HG03460 (cell line): ENCODE data around the gene PCDHGA7.
A peak's percentile ranks its signal among the peaks of the same experiment; 100 is the strongest.
"Not testable (repeated sequence)": the region's sequence is repeated elsewhere in the genome, so short reads cannot be mapped to it uniquely, and the experiment has no call there.

ENCODE experiments used
- ATAC-seq: cut with Tn5 transposase; IDR thresholded peaks from one replicate; pipeline ENCODE4 v1.9.1; 2021; ENCODE audit not compliant: unreplicated experiment

The PCDHGA7 gene

DNA sequence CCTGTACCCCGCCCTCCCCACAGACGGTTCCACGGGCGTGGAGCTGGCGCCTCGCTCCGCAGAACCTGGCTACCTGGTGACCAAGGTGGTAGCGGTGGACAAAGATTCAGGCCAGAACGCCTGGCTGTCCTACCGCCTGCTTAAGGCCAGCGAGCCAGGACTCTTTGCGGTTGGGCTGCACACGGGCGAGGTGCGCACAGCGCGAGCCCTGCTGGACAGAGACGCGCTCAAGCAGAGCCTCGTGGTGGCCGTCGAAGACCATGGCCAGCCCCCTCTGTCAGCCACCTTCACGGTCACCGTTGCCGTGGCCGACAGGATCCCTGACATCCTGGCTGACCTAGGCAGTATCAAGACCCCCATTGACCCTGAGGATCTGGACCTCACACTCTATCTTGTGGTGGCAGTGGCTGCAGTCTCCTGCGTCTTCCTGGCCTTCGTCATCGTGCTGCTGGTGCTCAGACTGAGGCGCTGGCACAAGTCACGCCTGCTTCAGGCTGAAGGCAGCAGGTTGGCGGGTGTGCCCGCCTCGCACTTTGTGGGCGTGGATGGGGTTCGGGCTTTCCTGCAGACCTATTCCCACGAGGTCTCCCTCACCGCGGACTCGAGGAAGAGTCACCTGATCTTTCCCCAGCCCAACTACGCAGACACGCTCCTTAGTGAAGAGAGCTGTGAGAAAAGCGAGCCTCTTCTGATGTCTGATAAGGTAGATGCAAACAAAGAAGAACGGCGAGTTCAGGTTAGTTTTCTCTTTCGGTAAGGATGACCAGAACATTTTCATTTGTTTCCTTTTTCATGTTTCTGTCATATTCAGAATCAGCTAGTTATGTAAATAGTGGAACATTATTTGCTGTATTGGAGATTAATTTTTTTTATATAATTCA, 16.3 kb upstream of the PCDHGA7 start:
- no peak for ATAC-seq

DNA sequence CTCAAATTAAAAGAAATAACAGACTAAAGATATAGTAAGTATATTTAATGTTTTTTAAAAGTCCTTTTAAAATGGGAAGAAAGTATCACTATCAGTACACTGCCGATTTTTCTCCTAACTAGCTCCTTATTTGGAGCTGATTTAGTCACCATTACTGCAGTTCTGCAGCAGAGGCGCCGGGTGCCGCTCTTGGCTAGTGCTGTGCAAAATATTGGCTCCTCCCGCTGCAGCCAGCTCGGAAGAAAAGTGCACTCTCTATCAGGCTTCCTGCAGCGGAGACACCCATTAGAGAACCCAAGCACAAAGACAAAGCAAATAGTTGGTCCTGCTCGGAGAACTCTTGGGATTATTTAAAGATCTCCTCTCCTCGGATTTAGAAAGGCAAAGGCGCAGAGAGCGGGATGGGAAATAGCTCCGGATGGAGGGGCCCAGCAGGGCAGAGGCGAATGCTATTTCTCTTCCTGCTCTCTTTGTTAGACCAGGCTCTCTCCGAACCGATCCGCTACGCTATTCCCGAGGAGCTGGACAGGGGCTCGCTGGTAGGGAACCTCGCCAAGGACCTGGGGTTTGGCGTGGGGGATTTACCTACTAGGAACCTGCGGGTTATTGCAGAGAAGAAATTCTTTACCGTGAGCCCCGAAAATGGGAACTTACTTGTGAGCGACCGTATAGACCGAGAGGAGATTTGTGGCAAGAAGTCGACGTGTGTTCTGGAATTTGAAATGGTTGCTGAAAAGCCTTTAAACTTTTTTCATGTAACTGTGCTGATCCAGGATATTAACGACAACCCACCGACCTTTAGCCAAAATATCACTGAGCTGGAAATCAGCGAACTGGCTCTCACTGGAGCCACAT, 12.3 kb upstream of the PCDHGA7 start, which contains the start of gene PCDHGB3:
Gene PCDHGB3 (plus strand): TSS at position 249 of the 855 bp plus-strand sequence. CDS start 153 bp downstream, at position 402.
- ATAC-seq, result peak; percentile 88

DNA sequence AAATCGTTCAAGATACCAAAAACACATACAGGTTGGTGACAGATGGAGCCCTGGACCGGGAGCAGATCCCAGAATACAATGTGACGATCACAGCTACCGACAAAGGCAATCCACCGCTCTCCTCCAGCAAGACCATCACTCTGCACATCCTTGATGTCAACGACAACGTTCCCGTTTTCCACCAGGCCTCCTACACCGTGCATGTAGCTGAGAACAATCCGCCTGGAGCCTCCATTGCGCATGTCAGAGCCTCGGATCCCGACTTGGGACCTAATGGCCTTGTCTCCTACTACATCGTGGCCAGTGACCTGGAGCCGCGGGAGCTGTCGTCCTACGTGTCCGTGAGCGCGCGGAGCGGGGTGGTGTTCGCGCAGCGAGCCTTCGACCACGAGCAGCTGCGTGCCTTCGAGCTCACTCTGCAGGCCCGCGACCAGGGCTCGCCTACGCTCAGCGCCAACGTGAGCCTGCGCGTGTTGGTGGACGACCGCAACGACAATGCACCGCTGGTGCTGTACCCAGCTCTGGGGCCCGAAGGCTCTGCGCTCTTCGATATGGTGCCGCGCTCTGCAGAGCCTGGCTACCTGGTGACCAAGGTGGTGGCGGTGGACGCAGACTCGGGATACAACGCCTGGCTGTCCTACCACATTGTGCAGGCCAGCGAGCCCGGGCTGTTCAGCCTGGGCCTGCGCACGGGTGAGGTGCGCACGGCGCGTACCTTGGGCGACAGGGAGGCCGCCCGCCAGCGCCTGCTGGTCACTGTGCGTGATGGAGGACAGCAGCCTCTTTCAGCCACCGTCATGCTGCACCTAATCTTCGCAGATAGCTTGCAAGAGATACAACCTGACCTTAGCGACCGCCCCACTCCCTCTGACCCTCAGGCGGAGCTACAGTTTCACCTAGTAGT, 10.7 kb upstream of the PCDHGA7 start:
- no peak for ATAC-seq

DNA sequence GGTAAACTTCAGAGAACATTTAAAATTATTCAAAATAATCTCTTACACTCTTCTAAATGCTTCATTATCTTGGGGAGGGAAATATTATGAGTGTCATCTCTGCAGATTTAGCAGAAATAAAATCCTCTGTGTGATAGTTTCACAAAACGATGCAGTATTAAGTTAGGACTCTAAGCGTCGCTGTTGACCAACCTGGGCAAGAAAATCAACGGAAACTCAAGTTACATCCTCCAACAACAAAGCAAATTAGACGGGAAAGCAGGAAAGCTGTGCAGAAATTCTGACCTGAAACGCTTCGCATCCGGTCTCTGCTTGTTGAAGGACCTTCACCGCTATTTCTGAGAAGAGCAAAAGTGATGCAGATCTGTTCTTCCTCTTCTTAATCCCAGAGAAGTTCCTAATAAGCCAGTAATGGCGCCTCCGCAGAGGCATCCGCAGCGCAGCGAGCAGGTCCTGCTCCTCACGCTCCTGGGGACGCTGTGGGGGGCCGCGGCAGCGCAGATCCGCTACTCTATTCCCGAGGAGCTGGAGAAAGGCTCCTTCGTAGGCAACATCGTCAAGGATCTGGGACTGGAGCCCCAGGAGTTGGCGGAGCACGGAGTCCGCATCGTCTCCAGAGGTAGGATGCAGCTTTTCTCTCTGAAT, 8.7 kb upstream of the PCDHGA7 start, which contains the start of gene PCDHGA6:
Gene PCDHGA6 (plus strand): TSS at position 219 of the 645 bp plus-strand sequence. CDS start 193 bp downstream, at position 412.
- ATAC-seq, result no peak

DNA sequence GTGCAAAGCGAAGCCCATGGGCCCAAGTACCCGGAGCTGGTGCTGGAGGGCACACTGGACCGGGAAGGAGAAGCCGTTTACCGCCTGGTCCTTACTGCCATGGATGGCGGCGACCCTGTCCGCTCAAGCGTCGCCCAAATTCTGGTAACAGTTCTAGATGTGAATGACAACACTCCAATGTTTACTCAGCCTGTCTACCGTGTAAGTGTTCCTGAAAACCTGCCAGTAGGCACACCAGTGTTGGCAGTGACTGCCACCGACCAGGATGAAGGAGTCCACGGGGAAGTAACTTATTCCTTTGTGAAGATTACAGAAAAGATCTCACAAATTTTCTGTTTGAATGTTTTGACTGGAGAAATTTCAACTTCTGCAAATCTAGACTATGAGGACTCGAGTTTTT, 7.9 kb upstream of the PCDHGA7 start:
- ATAC-seq, result no peak

DNA sequence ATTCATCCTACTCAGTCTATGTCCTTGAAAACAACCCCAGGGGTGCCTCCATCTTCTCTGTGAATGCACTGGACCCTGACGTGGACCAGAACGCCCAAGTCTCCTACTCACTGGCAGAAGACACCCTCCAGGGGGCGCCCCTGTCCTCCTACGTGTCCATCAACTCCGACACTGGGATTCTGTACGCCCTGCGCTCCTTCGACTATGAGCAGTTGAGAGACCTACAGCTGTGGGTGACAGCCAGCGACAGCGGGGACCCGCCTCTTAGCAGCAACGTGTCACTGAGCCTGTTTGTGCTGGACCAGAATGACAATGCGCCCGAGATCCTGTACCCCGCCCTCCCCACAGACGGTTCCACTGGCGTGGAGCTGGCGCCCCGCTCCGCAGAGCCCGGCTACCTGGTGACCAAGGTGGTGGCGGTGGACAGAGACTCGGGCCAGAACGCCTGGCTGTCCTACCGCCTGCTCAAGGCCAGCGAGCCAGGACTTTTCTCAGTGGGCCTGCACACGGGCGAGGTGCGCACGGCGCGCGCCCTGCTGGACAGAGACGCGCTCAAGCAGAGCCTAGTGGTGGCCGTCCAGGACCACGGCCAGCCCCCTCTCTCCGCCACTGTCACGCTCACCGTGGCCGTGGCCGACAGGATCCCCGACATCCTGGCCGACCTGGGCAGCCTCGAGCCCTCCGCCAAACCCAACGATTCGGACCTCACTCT, 6.9 kb upstream of the PCDHGA7 start:
- ATAC-seq, result not testable (repeated sequence)

DNA sequence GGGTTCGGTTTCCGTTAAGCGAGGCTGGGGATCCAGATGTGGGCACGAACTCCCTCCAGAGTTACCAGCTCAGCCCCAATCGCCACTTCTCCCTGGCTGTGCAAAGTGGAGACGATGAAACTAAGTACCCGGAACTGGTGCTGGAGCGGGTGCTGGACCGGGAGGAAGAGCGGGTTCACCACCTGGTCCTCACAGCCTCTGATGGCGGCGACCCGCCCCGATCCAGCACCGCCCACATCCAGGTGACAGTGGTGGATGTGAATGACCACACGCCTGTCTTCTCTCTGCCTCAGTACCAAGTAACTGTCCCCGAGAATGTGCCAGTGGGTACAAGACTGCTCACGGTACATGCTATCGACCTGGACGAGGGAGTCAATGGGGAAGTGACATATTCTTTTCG, 803 bp downstream of the PCDHGA7 start:
- ATAC-seq, result no peak

DNA sequence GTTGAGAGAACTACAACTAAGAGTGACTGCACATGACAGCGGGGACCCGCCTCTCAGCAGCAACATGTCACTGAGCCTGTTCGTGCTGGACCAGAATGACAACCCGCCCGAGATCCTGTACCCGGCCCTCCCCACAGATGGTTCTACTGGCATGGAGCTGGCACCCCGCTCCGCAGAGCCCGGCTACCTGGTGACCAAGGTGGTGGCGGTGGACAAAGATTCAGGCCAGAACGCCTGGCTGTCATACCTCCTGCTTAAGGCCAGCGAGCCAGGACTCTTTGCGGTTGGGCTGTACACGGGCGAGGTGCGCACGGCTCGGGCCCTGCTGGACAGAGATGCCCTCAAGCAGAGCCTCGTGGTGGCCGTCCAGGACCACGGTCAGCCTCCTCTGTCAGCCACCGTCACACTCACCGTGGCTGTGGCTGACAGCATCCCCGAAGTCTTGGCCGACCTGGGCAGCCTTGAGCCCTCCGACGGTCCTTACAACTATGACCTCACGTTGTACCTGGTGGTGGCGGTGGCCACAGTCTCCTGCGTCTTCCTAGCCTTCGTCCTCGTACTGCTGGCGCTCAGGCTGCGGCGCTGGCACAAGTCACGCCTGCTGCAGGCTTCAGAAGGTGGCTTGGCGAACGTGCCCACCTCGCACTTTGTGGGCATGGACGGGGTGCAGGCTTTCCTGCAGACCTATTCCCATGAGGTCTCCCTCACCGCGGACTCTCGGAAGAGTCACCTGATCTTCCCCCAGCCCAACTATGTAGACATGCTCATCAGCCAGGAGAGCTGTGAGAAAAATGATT, 2.1 kb downstream of the PCDHGA7 start:
- ATAC-seq, result no peak

DNA sequence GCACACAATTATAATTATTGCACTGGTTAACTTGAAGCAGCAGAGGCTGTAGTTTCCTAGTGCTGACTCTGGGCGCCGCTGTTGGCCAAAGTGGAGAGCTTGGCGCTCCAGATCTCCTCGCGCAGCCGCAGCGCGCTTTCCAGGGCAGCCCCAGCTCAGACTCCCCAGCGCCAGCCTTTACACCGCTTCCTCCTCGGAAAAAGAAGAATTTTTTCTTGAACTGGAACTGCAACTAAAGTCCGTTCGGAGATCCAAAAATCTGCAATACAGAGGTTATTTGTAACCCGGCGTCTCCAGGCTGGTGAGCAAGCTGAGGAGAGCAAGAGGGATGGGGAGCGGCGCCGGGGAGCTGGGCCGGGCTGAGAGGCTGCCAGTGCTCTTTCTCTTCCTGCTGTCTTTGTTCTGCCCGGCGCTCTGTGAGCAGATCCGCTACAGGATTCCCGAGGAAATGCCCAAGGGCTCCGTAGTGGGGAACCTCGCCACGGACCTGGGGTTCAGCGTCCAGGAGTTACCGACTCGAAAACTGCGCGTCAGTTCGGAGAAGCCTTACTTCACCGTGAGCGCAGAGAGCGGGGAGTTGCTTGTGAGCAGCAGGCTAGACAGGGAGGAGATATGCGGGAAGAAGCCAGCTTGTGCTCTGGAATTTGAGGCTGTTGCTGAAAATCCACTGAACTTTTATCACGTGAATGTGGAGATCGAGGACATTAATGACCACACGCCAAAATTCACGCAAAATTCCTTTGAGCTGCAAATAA, 5.2 kb downstream of the PCDHGA7 start, which contains the start of gene PCDHGB4:
Gene PCDHGB4 (plus strand): TSS at position 142 of the 755 bp plus-strand sequence. CDS start 187 bp downstream, at position 329.
- ATAC-seq, result not testable (repeated sequence)

DNA sequence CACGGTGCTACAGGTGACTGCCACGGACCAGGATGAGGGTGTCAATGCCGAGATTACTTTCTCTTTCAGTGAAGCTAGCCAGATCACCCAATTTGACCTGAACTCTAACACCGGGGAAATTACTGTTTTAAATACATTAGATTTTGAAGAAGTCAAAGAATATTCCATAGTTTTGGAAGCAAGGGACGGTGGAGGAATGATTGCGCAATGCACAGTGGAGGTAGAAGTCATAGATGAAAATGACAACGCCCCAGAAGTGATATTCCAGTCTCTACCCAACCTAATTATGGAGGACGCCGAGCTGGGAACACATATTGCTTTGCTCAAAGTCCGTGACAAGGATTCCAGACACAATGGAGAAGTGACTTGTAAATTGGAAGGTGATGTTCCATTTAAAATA, 6.1 kb downstream of the PCDHGA7 start:
- no peak for ATAC-seq

DNA sequence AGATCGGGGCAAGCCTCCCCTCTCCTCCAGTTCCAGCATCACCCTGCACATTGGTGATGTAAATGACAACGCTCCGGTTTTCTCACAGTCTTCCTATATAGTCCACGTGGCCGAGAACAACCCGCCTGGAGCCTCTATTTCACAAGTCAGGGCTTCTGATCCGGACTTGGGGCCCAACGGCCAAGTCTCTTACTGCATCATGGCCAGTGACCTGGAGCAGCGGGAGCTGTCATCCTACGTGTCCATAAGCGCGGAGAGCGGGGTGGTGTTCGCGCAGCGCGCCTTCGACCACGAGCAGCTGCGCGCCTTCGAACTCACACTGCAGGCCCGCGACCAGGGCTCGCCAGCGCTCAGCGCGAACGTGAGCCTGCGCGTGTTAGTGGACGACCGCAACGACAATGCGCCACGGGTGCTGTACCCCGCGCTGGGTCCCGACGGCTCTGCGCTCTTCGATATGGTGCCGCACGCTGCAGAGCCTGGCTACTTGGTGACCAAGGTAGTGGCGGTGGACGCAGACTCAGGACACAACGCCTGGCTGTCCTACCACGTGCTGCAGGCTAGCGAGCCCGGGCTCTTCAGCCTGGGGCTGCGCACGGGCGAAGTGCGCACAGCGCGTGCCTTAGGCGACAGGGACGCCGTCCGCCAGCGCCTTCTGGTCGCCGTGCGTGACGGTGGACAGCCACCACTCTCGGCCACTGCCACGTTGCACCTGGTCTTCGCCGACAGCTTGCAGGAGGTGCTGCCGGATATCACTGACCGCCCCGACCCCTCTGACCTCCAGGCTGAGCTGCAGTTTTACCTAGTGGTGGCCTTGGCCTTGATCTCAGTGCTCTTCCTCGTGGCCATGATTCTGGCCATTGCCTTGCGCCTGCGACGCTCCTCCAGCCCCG, 6.9 kb downstream of the PCDHGA7 start:
- no peak for ATAC-seq

DNA sequence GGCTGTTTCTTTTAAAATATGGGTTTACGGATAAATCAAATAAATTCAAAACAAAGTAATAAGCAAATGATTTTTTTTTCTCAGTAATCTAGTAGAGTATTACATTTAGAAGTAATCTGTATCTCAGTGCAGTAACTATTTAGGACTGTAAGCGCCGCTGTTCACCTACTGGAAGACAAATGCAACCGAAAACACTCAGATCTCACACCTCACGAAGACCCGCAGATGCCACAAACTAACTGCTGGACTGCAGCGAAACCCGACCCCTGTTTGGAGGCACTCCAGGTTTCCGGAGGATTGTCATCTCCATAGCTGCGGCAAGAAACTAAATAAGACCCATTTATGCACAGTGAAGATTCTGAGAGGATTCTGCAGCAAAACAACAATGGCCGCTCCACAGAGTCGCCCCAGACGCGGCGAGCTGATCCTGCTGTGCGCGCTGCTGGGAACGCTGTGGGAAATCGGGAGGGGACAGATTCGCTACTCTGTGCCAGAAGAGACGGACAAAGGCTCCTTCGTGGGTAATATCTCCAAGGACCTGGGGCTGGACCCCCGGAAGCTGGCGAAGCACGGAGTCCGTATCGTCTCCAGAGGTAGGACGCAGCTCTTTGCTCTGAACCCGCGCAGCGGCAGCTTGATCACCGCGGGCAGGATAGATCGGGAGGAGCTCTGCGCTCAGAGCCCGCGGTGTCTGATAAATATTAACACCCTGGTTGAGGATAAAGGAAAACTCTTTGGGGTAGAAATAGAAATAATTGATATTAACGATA, 10.1 kb downstream of the PCDHGA7 start, which contains the start of gene PCDHGA8:
Gene PCDHGA8 (plus strand): TSS at position 205 of the 770 bp plus-strand sequence. CDS start 181 bp downstream, at position 386.
- no peak for ATAC-seq

DNA sequence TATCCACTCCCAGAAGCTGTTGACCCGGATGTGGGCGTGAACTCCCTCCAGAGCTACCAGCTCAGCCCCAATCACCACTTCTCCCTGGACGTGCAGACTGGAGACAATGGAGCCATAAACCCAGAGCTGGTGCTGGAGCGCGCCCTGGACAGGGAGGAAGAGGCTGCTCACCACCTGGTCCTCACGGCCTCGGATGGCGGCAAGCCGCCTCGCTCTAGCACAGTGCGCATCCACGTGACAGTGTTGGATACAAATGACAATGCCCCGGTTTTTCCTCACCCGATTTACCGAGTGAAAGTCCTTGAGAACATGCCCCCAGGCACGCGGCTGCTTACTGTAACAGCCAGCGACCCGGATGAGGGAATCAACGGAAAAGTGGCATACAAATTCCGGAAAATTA, 10.7 kb downstream of the PCDHGA7 start:
- no peak for ATAC-seq

DNA sequence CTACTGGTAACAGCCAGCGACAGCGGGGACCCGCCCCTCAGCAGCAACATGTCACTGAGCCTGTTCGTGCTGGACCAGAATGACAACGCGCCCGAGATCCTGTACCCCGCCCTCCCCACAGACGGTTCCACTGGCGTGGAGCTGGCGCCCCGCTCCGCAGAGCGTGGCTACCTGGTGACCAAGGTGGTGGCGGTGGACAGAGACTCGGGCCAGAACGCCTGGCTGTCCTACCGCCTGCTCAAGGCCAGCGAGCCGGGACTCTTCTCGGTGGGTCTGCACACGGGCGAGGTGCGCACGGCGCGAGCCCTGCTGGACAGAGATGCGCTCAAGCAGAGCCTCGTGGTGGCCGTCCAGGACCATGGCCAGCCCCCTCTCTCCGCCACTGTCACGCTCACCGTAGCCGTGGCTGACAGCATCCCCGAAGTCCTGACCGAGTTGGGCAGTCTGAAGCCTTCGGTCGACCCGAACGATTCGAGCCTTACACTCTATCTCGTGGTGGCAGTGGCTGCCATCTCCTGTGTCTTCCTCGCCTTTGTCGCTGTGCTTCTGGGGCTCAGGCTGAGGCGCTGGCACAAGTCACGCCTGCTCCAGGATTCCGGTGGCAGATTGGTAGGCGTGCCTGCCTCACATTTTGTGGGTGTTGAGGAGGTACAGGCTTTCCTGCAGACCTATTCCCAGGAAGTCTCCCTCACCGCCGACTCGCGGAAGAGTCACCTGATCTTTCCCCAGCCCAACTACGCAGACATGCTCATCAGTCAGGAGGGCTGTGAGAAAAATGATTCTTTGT, 12.1 kb downstream of the PCDHGA7 start:
- not testable (repeated sequence) for ATAC-seq
